K562 (cell line): ENCODE measurements around the gene DENND1A. TPM values are rescaled to one million over a fixed set of nuclear protein-coding genes. Genes with fewer than 3 reads are reported as not detected.

ENCODE experiments used
- ATAC-seq: fragments of 200-7000 bp; cut with Tn5 transposase; 3 replicates; pipeline ENCODE4 v1.9.1; 2020; ENCODE audit warnings: moderate library complexity
- BruUV-seq: library from RNA; stranded (reverse); fragments of 400-500 nt; replicated peaks from 2 replicates; lab custom pipeline; 2021; lab: Mats Ljungman, UMichigan
- CTCF ChIA-PET: fragments of 300-600 bp; formaldehyde crosslinking; extraction: SDS; loops from one replicate; lab custom pipeline; 2021; ENCODE audit warnings: low intra/inter-chr PET ratio; lab: Yijun Ruan, JAX
- POLR2A ChIA-PET: fragments of 300-600, 350-650 bp; sonication (Branson Sonifier 250); formaldehyde crosslinking; extraction: SDS; loops from one replicate; lab custom pipeline; 2021; ENCODE audit warnings: antibody characterized with exemption, inconsistent platforms; lab: Yijun Ruan, JAX
- DNase-seq, 4 experiments: peaks; one replicate each; pipeline versions ENCODE4 v3.0.0 to v3.0.0-alpha.2; 2011 to 2018; ENCODE audit warnings: low spot score in 3 of 4, mixed read lengths in 3 of 4; ENCODE audit errors: extremely low read depth in 1 of 4
- FAIRE-seq: peaks from 2 replicates; lab custom pipeline; 2011; peaks lifted over from hg19 to GRCh38; lab: Jason Lieb, UNC
- H2AFZ ChIP-seq: 2 replicates; pipeline ENCODE4 v1.6.0; 2011; ENCODE audit warnings: low read depth, low read length, control low read depth, inconsistent platforms
- H3K27ac ChIP-seq: fragments of 200-600 bp; 3 replicates; pipeline ENCODE4 v1.8.0; 2011; ENCODE audit warnings: low read depth, mild to moderate bottlenecking, control low read depth, inconsistent platforms, low read length, moderate library complexity, mixed read lengths; ENCODE audit errors: extremely low read depth
- H3K27me3 ChIP-seq, 2 experiments: fragments of 300-600 bp in 1 of 2; 2 replicates in 1 of 2; 3 replicates in 1 of 2; pipeline versions ENCODE4 v1.6.0 to v1.8.0; 2011; ENCODE audit warnings: inconsistent platforms in 2 of 2, low read length in 2 of 2, mild to moderate bottlenecking in 1 of 2, mixed read lengths in 1 of 2, moderate library complexity in 1 of 2; ENCODE audit not compliant: control insufficient read depth in 2 of 2, insufficient read depth in 2 of 2
- H3K36me3 ChIP-seq: fragments of 300-600 bp; 3 replicates; pipeline ENCODE4 v1.8.0; 2011; ENCODE audit warnings: mild to moderate bottlenecking, low read length, inconsistent platforms; ENCODE audit not compliant: control insufficient read depth, insufficient read depth
- H3K4me1 ChIP-seq, 2 experiments: fragments of 200-600 bp in 1 of 2; replicated peaks in 1 of 2; 2 replicates in 1 of 2; 3 replicates in 1 of 2; pipeline versions ENCODE4 v1.5.1 to v1.8.0; 2011; ENCODE audit warnings: inconsistent platforms in 2 of 2, low read length in 2 of 2, mild to moderate bottlenecking in 1 of 2, mixed read lengths in 1 of 2, moderate library complexity in 1 of 2; ENCODE audit not compliant: control insufficient read depth in 2 of 2, insufficient read depth in 2 of 2
- H3K4me2 ChIP-seq: 2 replicates; pipeline ENCODE4 v1.6.1; 2011; ENCODE audit warnings: low read length, control low read depth, inconsistent platforms, mixed read lengths; ENCODE audit not compliant: insufficient read depth
- H3K4me3 ChIP-seq: fragments of 200-600 bp; sonication (generic), shearing (Covaris generic); 2 replicates; pipeline ENCODE4 v1.5.1; 2016; ENCODE audit warnings: control low read depth, inconsistent platforms
- H3K79me2 ChIP-seq: fragments of 200-600 bp; 3 replicates; pipeline ENCODE4 v1.8.0; 2011; ENCODE audit warnings: low read length, inconsistent platforms; ENCODE audit not compliant: control insufficient read depth, insufficient read depth
- H3K9ac ChIP-seq, 2 experiments: 2 replicates each; pipeline versions ENCODE4 v1.6.0 to v1.6.1; 2011; ENCODE audit warnings: low read depth in 2 of 2, low read length in 2 of 2, control low read depth in 1 of 2, inconsistent platforms in 1 of 2, mild to moderate bottlenecking in 1 of 2, mixed read lengths in 1 of 2; ENCODE audit not compliant: insufficient read depth in 1 of 2
- H3K9me1 ChIP-seq: one replicate; pipeline ENCODE4 v1.6.0; 2011; ENCODE audit warnings: inconsistent platforms, mild to moderate bottlenecking, low read length, moderate library complexity; ENCODE audit not compliant: control insufficient read depth, insufficient read depth
- H3K9me3 ChIP-seq: replicated peaks from 2 replicates; pipeline ENCODE4 v1.5.1; 2011; ENCODE audit warnings: low read depth, low read length, inconsistent platforms; ENCODE audit not compliant: control insufficient read depth, insufficient read depth
- H4K20me1 ChIP-seq: replicated peaks from 2 replicates; pipeline ENCODE4 v1.6.1; 2011; ENCODE audit warnings: low read length, inconsistent platforms, mixed read lengths; ENCODE audit not compliant: control insufficient read depth, insufficient read depth
- CEBPZ ChIP-seq: fragments of 150-350 bp; IDR thresholded peaks from 2 replicates; pipeline ENCODE4 v1.6.1; 2014; ENCODE audit warnings: low read depth, mild to moderate bottlenecking, low read length, borderline replicate concordance
- EP300 ChIP-seq: IDR thresholded peaks from 2 replicates; pipeline ENCODE4 v1.6.1; 2012; ENCODE audit warnings: low read length, improper control_type of control experiment
- FOXM1 ChIP-seq, 2 experiments: fragments of 450-650 bp in 1 of 2; sonication (generic) in 1 of 2; formaldehyde crosslinking in 1 of 2; IDR thresholded peaks; 2 replicates each; pipeline versions ENCODE4 v1.6.1 to v1.9.0; 2017 to 2022; ENCODE audit warnings: low read depth in 2 of 2, mild to moderate bottlenecking in 2 of 2, missing genetic modification reagents in 1 of 2, moderate library complexity in 1 of 2
- MLX ChIP-seq, 2 experiments: fragments of 450-650 bp in 1 of 2; sonication (generic) in 1 of 2; formaldehyde crosslinking; conservative IDR thresholded peaks; 2 replicates each; pipeline versions ENCODE4 v1.4.0 to v1.8.1; 2020 to 2022; ENCODE audit warnings: mild to moderate bottlenecking in 1 of 2, missing genetic modification reagents in 1 of 2
- NBN ChIP-seq: fragments of 450-650 bp; IDR thresholded peaks from 2 replicates; pipeline ENCODE4 v1.6.1; 2016; ENCODE audit warnings: low read depth, mild to moderate bottlenecking
- NRF1 ChIP-seq, 2 experiments: fragments of 450-650 bp; IDR thresholded peaks in 1 of 2; conservative IDR thresholded peaks in 1 of 2; 2 replicates each; pipeline ENCODE4 v1.6.1; 2014; ENCODE audit warnings: mild to moderate bottlenecking in 2 of 2
- PURB ChIP-seq: sonication (generic); formaldehyde crosslinking; IDR thresholded peaks from 2 replicates; pipeline ENCODE4 v1.9.0; 2021; ENCODE audit warnings: low read depth, mild to moderate bottlenecking, missing genetic modification reagents
- USF2 ChIP-seq: sonication (generic); formaldehyde crosslinking; IDR thresholded peaks from 2 replicates; pipeline ENCODE4 v1.5.0; 2020; ENCODE audit warnings: missing genetic modification reagents
- ZNF143 ChIP-seq: sonication (generic); formaldehyde crosslinking; IDR thresholded peaks from 2 replicates; pipeline ENCODE4 v1.9.0; 2022; ENCODE audit warnings: mild to moderate bottlenecking, missing genetic modification reagents
- WGBS: fragments of 100-300 bp; shearing (Covaris generic); methylation state at CpG from one replicate; pipeline ENCODE4 v1.1.6; 2016; ENCODE audit warnings: low coverage, mixed read lengths; ENCODE audit not compliant: insufficient coverage; ENCODE audit errors: missing lambda C conversion rate; 5-methylcytosine and 5-hydroxymethylcytosine counted together
- in situ Hi-C: fragments of 300-500 bp; cut with MboI; formaldehyde crosslinking; loops from 4 replicates; pipeline ENCODE4 v1.15.0; 2018; ENCODE audit warnings: inconsistent platforms, mixed read lengths
- intact Hi-C: fragments of 100-400 bp; cut with micrococcal nuclease; formaldehyde crosslinking; loops from 2 replicates; pipeline ENCODE4 v1.14.2; 2022
- polyA plus RNA-seq, 8 experiments: library from polyadenylated mRNA; depleted of rRNA in 4 of 8; stranded (reverse) in 5 of 8; unstranded in 3 of 8; fragments of >200 nt; fragmentation: Nextera tagmentation in 2 of 8; fragmentation: Illumina TruSeq in 1 of 8; extraction: Ambion mirVana in 2 of 8; extraction: Trizol in 1 of 8; gene quantifications; 2 replicates each; pipeline versions ENCODE4 v1.2.1 to v1.2.3, GENCODE V29; 2011 to 2014; ENCODE audit warnings: inconsistent platforms in 1 of 8, missing spikeins in 1 of 8
- total RNA-seq, 7 experiments: library from RNA; depleted of rRNA in 6 of 7; stranded (reverse); fragments of >200 nt in 6 of 7; fragmentation: Illumina TruSeq in 2 of 7; extraction: Trizol in 2 of 7; gene quantifications; 2 replicates each; pipeline versions ENCODE4 v1.2.1 to v1.2.3, GENCODE V29; 2011 to 2021; ENCODE audit warnings: low replicate concordance in 1 of 7
- TF ChIP-seq, protein P1 (sequence below): fragments of 250-450 bp; sonication (Bioruptor Pico); IDR thresholded peaks from 2 replicates; pipeline ENCODE4 v1.8.0; 2021; ENCODE audit warnings: mild to moderate bottlenecking, moderate library complexity

DENND1A gene
- total and polyA plus RNA-seq, 9 of the 15 experiments (the other 6 are each of a cell fraction or from before 2014, with no cell fraction given) = 7.6 to 29.5 (median 15.7) TPM

- peaks cover 16 to 76% of the 10 kb centered on the region in 2 experiments for H3K4me1 ChIP-seq
- no peak for DNase-seq
- no peaks in the 10 kb centered on the region for H4K20me1 ChIP-seq
- H3K79me2 ChIP-seq = no peaks in the 10 kb centered on the region
- peak; percentile 10; the same call in 1 of the 3 replicates for ATAC-seq
- ChIA-PET POLR2A (interaction anchor here (1.0 to 1.6 kb wide), 3 partner anchors 16 to 23 kb away, joined by 3 to 6 read pairs (median 4); no protein-coding TSS in a partner anchor), CTCF (no interaction called here)
- no peak overlapping the region for H3K9ac ChIP-seq
- H3K27ac ChIP-seq = no peak overlapping the region
- no peaks in the 10 kb centered on the region for H3K9me3 ChIP-seq
- no peak overlapping the region for H2AFZ ChIP-seq
- no peaks in the 10 kb centered on the region for H3K27me3 ChIP-seq
- no TSS peak for BruUV-seq
- intact Hi-C loops (no loop called here), in situ Hi-C loops (no loop called here)
- H3K36me3 ChIP-seq = no peaks in the 10 kb centered on the region
- H3K9me1 ChIP-seq = peaks cover 4% of the 10 kb centered on the region
- 57% methylated on average over 10 of the region's 10 CpGs for WGBS
- TF ChIP-seq, protein P1, sequence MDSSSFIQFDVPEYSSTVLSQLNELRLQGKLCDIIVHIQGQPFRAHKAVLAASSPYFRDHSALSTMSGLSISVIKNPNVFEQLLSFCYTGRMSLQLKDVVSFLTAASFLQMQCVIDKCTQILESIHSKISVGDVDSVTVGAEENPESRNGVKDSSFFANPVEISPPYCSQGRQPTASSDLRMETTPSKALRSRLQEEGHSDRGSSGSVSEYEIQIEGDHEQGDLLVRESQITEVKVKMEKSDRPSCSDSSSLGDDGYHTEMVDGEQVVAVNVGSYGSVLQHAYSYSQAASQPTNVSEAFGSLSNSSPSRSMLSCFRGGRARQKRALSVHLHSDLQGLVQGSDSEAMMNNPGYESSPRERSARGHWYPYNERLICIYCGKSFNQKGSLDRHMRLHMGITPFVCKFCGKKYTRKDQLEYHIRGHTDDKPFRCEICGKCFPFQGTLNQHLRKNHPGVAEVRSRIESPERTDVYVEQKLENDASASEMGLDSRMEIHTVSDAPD (CRISPR knock-in tag) = no peak
- TF ChIP-seq PURB (CRISPR knock-in tag) (no peak), EP300 (no peak), USF2 (CRISPR knock-in tag) (no peak), NBN (no peak), ZNF143 (CRISPR knock-in tag) (no peak), FOXM1 (IDR thresholded peaks at IDR 0.05; ENCODE audit: low read depth) (no peak), FOXM1 (CRISPR knock-in tag; IDR thresholded peaks at IDR 0.05; ENCODE audit: low read depth) (no peak), MLX (CRISPR knock-in tag; conservative IDR thresholded peaks at IDR 0.05) (no peak), NRF1 (conservative IDR thresholded peaks at IDR 0.05 in 1 of 2, IDR thresholded peaks at IDR 0.05 in 1 of 2) (no peak), CEBPZ (no peak)
- no peak overlapping the region for H3K4me2 ChIP-seq
- FAIRE-seq = no peak
- no peak overlapping the region for H3K4me3 ChIP-seq
Measured at GRCh38 chr9:123378025-123378424, 551.9 kb downstream of the DENND1A start.
